ENCODE measurements around the gene KIF26A. TPM values are rescaled to one million over a fixed set of nuclear protein-coding genes. Genes with fewer than 3 reads are reported as not detected.

KIF26A gene
- total RNA-seq, 1 experiment from 2014 or later: 68.2 TPM

- Histone ChIP-seq H3K9me3 (replicated peaks) (no peaks in the 10 kb centered on the region), H3K4me1 (no peaks in the 10 kb centered on the region), H3K27me3 (peaks cover 30% of the 10 kb centered on the region), H3K27ac (no peak overlapping the region), H3K4me3 (no peak overlapping the region), H3K36me3 (no peaks in the 10 kb centered on the region)
- no peak for DNase-seq
These were observed 23.2 kb upstream of the KIF26A start for GRCh38 chr14:104115131-104115600.

DNA sequence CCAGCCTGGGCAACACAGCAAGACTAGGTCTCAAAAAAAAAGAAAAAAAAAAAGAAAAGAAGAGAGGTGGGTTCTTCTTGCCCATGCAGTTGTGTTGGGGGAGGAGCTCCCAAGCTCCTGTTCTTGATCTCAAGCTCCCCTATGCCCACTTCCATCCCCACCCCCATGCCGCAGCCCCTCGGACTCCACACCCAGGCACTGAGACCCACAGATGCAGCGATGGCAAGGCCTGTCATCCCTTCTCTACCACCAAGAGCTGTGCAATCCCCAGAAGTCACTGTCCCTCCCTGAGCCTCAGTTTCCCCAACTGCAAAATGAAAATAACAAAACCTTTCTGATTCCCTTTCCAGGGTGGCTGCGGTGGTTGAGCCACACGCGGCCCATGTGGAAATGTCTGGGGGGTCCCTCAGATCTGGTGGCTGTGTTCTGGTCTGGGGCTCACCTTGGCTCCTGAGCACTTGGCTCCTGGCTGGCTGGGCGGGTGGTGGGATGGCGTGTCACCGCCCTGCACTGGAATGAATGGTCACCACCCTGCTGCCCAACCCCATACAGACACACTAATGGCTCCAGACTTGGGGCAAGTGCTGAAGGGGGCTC lies 22.6 kb upstream of the KIF26A start:
- Histone ChIP-seq H3K27ac (no peak overlapping the region), H3K4me1 (no peaks in the 10 kb centered on the region), H3K4me3 (no peak overlapping the region), H3K36me3 (no peaks in the 10 kb centered on the region), H3K9me3 (replicated peaks) (no peaks in the 10 kb centered on the region), H3K27me3 (peaks cover 30% of the 10 kb centered on the region)
- no peak for DNase-seq

DNA sequence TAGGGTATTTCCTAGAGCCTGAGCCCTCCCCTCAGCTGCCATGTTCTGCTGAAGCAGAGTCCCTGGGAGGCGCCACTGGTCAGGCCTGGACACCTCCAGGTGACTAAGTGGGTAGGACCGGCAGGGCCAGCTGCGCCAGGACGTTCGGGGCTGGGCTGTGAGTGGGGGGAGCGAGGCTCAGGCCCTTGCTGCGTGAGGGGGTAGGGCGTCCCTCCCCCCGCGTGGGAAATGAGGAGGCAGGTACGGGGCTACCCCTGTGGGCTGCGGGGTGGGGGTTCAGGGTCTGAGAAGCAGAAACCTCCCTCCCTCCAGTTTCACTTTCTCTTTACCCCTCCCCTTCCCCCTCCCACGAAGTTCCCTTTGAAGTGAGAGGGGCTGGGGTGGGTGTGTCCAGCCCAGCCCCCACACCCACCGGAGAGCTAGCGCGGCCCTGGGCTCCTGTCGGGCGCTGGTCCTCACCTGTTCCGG lies 22.1 kb upstream of the KIF26A start:
- no peak overlapping the region for H3K4me3 ChIP-seq
- no peaks in the 10 kb centered on the region for H3K9me3 ChIP-seq (replicated peaks)
- H3K4me1 ChIP-seq: no peaks in the 10 kb centered on the region
- H3K27ac ChIP-seq: no peak overlapping the region
- H3K36me3 ChIP-seq: no peaks in the 10 kb centered on the region
- DNase-seq: peak in 1 of 2 experiments; percentile 2
- H3K27me3 ChIP-seq: peaks cover 30% of the 10 kb centered on the region

- no peaks in the 10 kb centered on the region for H3K9me3 ChIP-seq (replicated peaks)
- H3K4me3 ChIP-seq: no peak overlapping the region
- H3K4me1 ChIP-seq: no peaks in the 10 kb centered on the region
- no peak for DNase-seq
- peaks cover 30% of the 10 kb centered on the region for H3K27me3 ChIP-seq
- H3K36me3 ChIP-seq: no peaks in the 10 kb centered on the region
- H3K27ac ChIP-seq: no peak overlapping the region
These were observed 21.5 kb upstream of the KIF26A start for GRCh38 chr14:104116756-104117340.

DNA sequence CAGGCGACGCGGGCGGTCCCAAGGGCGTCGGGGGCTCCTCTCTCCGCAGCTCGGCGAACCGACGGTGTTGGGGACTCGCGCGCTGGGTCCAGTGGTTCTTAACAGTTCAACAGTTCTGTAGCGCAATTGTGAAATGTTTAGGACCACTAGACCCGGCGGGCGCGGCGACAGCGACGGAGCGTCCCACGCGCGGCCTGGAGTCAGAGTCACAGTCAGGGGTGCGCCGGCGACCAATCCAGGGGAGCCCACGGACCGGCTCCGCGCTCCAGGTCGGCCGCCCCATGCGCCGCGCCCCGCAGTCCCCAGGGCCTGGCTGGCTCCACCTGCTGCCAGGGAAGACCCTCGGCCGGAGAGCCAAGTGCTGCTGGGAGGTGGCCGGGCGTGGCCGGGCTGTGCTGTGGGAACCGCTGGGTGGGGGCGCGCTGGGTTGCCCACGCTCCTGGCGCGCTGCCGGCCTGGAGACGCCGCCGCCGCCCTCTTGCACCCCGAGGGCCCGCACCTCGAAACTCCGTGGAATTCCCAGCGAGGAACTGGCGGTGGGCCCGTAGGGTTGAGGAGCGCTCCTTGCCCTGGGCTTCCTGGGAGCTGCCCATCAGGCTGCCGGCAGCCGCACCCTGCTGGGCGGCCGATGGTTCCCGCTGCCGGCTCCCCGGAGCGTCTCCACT lies 20.9 kb upstream of the KIF26A start:
- Histone ChIP-seq H3K27ac (no peak overlapping the region), H3K36me3 (no peaks in the 10 kb centered on the region), H3K4me3 (no peak overlapping the region), H3K4me1 (no peaks in the 10 kb centered on the region), H3K27me3 (peaks cover 26% of the 10 kb centered on the region), H3K9me3 (replicated peaks) (no peaks in the 10 kb centered on the region)
- DNase-seq: no peak

- H3K27me3 ChIP-seq: peaks cover 23% of the 10 kb centered on the region
- DNase-seq: no peak
- H3K4me3 ChIP-seq: no peak overlapping the region
These were observed 20.2 kb upstream of the KIF26A start for GRCh38 chr14:104118006-104118844.

DNA sequence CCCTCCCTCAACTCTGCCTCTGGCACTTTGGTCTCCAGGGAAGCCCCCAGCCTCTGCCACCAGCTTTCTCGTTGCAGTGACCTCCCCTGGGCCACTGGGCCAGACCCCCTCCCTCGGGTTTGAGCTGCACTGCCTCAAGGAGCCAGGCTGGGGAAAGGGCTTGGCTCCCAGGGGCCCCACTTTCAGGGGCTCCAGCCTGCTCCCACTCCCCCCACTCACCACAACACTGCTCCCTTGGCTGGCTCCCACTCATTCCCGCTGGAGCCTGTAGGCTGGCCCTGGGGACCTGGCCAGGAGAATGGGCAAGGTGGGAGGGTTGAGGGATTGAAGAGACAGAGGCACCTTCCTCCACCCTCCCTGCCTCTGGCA lies 19.3 kb upstream of the KIF26A start:
- Histone ChIP-seq H3K9me3 (replicated peaks) (0 out of 2 replicates have a peak, but pooled peaks cover 7% of the 10 kb centered on the region), H3K4me1 (no peaks in the 10 kb centered on the region), H3K36me3 (no peaks in the 10 kb centered on the region), H3K27me3 (peaks cover 16% of the 10 kb centered on the region), H3K4me3 (no peak overlapping the region), H3K27ac (no peak overlapping the region)
- DNase-seq: no peak

More at GRCh38 chr14:104118006-104118844, 20.2 kb upstream of the KIF26A start:
- Histone ChIP-seq H3K36me3 (no peaks in the 10 kb centered on the region), H3K9me3 (replicated peaks) (0 out of 2 replicates have a peak, but pooled peaks cover 4% of the 10 kb centered on the region), H3K27ac (no peak overlapping the region), H3K4me1 (no peaks in the 10 kb centered on the region)

DNA sequence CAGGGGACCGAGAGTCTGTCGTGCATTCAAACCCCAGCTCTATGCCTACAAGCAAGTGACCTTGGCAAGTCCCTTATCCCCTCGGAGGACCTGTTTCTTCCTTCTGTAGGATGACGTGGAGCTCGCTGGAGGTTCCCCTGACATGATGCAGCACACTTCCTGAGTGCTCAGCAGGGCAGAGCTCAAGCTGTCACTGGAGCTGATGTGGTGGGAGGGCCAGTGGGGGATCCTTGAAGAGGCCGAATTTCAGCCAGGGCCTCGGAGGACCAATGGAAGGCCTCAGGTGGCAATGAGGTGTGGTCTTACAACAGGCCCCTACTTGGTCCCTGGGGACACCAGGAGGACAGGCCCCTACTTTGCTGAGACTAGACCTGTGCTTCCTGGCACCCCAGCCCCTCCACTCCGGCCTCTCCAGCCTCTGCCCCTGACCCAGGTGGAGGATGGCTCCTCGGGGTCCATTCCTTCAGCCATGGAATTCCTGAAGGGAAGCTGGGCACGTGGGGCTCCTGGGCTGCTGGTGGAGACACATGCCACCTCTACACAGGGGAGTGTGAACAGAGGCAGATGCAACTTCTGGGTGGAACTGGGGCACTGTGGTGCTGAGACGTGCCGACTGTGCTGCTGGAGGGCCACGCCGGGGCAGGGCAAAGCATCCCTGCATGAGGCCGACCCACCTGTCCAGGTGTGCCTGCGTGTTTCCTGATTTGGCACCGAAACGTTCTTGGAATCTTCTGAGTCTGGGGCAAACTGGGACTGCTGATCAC lies 18.7 kb upstream of the KIF26A start:
- no peak overlapping the region for H3K27ac ChIP-seq

GRCh38 chr14:104120281-104120741 lies 18.1 kb upstream of the KIF26A start:
- DNase-seq: no peak
- no peak overlapping the region for H3K4me3 ChIP-seq
- no peaks in the 10 kb centered on the region for H3K4me1 ChIP-seq
- peaks cover 14% of the 10 kb centered on the region; the same call in 1 of the 2 replicates for H3K9me3 ChIP-seq (replicated peaks)
- H3K36me3 ChIP-seq: no peaks in the 10 kb centered on the region
- peaks cover 4% of the 10 kb centered on the region for H3K27me3 ChIP-seq
- no peak overlapping the region for H3K27ac ChIP-seq

More for the DNA sequence above, 18.7 kb upstream of the KIF26A start:
- H3K36me3 ChIP-seq: no peaks in the 10 kb centered on the region
- peaks cover 7% of the 10 kb centered on the region; the same call in 1 of the 2 replicates for H3K9me3 ChIP-seq (replicated peaks)
- H3K27me3 ChIP-seq: peaks cover 10% of the 10 kb centered on the region
- H3K4me3 ChIP-seq: no peak overlapping the region
- no peak for DNase-seq
- H3K4me1 ChIP-seq: no peaks in the 10 kb centered on the region

DNA sequence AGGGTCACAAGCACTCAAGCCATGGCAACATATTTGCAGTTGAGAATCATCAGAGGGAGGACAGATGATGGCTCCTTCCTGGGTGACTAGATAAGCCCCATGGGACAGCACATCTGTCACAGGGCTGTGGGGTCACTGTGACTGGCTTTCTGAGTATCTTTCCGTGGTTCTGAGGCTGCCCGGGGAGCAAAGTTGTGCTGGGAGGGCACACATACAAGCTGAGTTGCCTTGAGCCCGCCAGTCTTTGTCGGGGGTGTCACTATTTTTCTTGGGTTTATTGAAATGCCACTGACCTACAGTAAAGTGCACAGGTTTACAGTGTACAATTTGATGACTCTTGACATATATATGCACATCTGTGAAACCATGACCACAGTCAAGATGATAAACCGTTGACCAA lies 17.2 kb upstream of the KIF26A start:
- Histone ChIP-seq H3K4me3 (no peak overlapping the region), H3K27me3 (peaks cover 3% of the 10 kb centered on the region; the same call in 1 of the 2 replicates), H3K4me1 (no peaks in the 10 kb centered on the region), H3K27ac (no peak overlapping the region), H3K9me3 (replicated peaks) (peaks cover 14% of the 10 kb centered on the region; the same call in 1 of the 2 replicates), H3K36me3 (no peaks in the 10 kb centered on the region)
- no peak for DNase-seq

DNA sequence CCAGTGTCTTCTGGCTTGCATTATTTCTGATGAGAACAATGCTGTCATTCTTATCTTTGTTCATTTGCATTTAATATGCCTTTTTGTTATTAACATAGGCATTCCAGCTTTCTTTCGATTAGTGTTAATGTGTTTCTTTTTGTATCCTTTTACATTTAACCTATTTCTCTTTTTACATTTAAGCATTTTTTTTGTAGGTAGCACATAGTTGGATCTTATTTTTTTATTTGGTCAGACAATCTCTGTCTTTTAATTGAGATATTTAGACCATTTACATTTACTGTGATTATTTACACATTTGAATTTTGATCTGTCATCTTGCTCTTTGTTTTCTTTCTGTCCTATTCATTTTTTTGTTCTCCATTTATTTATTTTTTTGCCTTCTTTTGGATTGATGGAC lies 14.5 kb upstream of the KIF26A start:
- peaks cover 3% of the 10 kb centered on the region; the same call in 1 of the 2 replicates for H3K27me3 ChIP-seq
- no peak for DNase-seq
- H3K4me3 ChIP-seq: no peak overlapping the region
- peaks cover 14% of the 10 kb centered on the region; the same call in 1 of the 2 replicates for H3K9me3 ChIP-seq (replicated peaks)
- no peaks in the 10 kb centered on the region for H3K4me1 ChIP-seq
- H3K27ac ChIP-seq: no peak overlapping the region
- no peaks in the 10 kb centered on the region for H3K36me3 ChIP-seq

DNA sequence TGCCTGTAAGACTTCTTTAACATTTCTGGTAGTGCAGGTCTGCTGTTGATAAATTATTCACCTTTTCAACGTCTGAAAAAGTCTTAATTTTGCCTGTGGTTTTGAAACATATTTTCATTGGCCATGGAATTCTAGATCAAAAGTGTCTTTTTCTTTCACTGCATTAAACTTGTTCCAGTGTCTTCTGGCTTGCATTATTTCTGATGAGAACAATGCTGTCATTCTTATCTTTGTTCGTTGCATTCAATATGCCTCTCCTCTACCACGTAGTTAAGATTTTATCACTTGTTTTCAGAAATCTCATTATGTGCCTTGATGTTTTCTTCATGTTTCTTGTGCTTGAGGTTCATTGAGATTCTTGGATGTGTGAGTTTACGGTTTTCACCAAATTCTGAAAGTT lies 13.4 kb upstream of the KIF26A start:
- Histone ChIP-seq H3K4me3 (no peak overlapping the region), H3K36me3 (no peaks in the 10 kb centered on the region), H3K4me1 (no peaks in the 10 kb centered on the region), H3K9me3 (replicated peaks) (peaks cover 14% of the 10 kb centered on the region; the same call in 1 of the 2 replicates), H3K27me3 (no peaks in the 10 kb centered on the region), H3K27ac (no peak overlapping the region)
- no peak for DNase-seq

DNA sequence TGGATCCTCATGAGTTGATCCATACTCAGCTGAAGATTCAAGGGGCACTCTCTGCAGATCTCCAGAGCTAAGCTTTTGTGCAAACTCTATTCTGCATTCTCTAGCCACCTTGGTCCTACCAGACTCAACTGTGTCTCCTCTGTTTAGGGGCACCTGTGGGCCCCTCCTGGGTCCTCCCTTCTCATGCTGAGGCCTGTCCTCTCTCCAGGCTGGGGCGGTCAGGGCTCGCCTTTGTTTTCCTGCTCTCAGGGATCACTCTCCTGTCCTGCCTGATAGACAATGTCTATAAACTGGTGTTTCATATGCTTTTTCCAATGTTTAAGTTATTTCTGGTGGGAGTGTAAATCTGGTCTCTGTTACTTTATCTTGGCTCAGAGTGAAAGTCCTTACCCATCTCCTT lies 11.6 kb upstream of the KIF26A start:
- H3K27ac ChIP-seq: no peak overlapping the region

DNA sequence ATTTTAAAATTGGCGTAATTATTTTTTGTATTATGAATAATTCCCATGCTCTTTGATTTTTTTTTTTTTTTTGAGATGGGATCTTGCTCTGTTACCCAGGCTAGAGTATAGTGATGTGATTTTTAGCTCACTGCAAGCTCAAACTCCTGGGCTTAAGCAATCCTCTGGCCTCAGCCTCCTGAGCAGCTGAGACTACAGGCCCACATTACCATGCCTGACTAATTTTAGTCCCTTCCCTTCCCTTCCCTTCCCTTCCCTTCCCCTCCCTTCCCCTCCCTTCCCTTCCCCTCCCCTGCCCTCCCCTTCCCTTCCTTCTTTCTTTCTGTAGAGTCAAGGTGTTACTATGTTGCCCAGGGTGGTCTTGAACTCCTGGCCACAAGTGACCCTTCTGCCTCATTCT lies 9.4 kb upstream of the KIF26A start:
- Histone ChIP-seq H3K36me3 (no peaks in the 10 kb centered on the region), H3K4me3 (no peak overlapping the region), H3K4me1 (peaks cover under 1% of the 10 kb centered on the region; the same call in 1 of the 2 replicates), H3K27me3 (no peaks in the 10 kb centered on the region), H3K27ac (no peak overlapping the region), H3K9me3 (replicated peaks) (peaks cover 8% of the 10 kb centered on the region; the same call in 1 of the 2 replicates)
- DNase-seq: no peak

More for the DNA sequence above, 11.6 kb upstream of the KIF26A start:
- Histone ChIP-seq H3K36me3 (no peaks in the 10 kb centered on the region), H3K4me3 (no peak overlapping the region), H3K9me3 (replicated peaks) (peaks cover 14% of the 10 kb centered on the region; the same call in 1 of the 2 replicates), H3K27me3 (no peaks in the 10 kb centered on the region), H3K4me1 (no peaks in the 10 kb centered on the region)
- no peak for DNase-seq

All from SJCRH30 (cell line).